ENCODE measurements around the gene LRRC3. TPM values are rescaled to one million over a fixed set of nuclear protein-coding genes. Genes with fewer than 3 reads are reported as not detected.
A peak's percentile ranks its signal among the peaks of the same experiment; 100 is the strongest.

The LRRC3 gene

DNA sequence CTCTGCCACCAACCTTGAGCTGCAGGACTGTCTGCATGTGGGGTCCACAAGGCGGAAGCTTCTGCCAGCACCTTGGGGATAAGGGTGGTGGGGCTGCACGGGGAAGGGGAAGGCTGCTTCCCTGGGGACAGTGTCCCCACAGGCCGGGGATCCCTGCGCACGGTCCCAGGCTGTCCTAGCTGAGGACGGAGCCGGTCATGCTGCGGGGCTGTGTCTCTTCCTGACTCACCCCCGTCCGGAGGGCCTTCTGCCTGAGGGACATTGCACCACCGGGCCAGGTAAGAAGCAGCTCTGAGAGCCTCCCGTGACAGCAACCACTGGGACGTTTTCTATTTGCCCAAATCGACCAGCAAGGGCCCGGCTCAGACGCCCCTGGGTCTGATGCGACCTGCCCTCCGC is 54.8 kb downstream of the LRRC3 start:
- Histone ChIP-seq H2BK5ac (ENCODE audit: low read depth, low read length, poor library complexity, severe bottlenecking) (no peak overlapping the region), H4K8ac (ENCODE audit: low read length) (no peak overlapping the region), H3K9me3 (ENCODE audit: control insufficient read depth, low read length) (no peaks in the 10 kb centered on the region), H3K4me1 (ENCODE audit: control insufficient read depth, insufficient read depth, low read depth, low read length) (peaks cover 9% of the 10 kb centered on the region), H2AK5ac (ENCODE audit: low read length, severe bottlenecking) (no peak overlapping the region), H2BK12ac (ENCODE audit: low read length in 2 of 2) (no peak overlapping the region), H3K36me3 (ENCODE audit: control insufficient read depth in 1 of 2, insufficient read depth in 2 of 2, low read depth in 1 of 2, low read length in 2 of 2) (no peaks in the 10 kb centered on the region), H3K9ac (ENCODE audit: low read length) (no peak overlapping the region), H3K4ac (ENCODE audit: low read depth in 1 of 2, low read length in 2 of 2) (no peak overlapping the region), H3K23ac (ENCODE audit: low read length in 2 of 2) (no peak overlapping the region), H2AFZ (ENCODE audit: low read depth, low read length) (no peak overlapping the region), H3K27me3 (ENCODE audit: control insufficient read depth in 1 of 2, insufficient read depth in 1 of 2, low read length in 2 of 2) (peaks cover 28 to 58% of the 10 kb centered on the region in 2 experiments), H3K79me1 (replicated peaks; ENCODE audit: low read length, poor library complexity, severe bottlenecking) (no peaks in the 10 kb centered on the region), H3K4me2 (ENCODE audit: low read length, poor library complexity, severe bottlenecking) (no peak overlapping the region), H3K27ac (ENCODE audit: low read length, poor library complexity, severe bottlenecking) (no peak overlapping the region), H2BK15ac (ENCODE audit: low read depth, poor library complexity, severe bottlenecking) (no peak overlapping the region), H2BK120ac (ENCODE audit: low read depth, low read length) (no peak overlapping the region), H3K14ac (ENCODE audit: low read length in 2 of 2) (no peak overlapping the region), H4K91ac (ENCODE audit: low read length) (no peak overlapping the region), H3K4me3 (ENCODE audit: insufficient read depth in 1 of 2, low read depth in 1 of 2, low read length in 2 of 2) (no peak overlapping the region), H3K18ac (ENCODE audit: low read depth in 1 of 2, low read length in 2 of 2) (no peak overlapping the region)
- DNase-seq = no peak
- WGBS = 69% methylated on average over 18 of the region's 18 CpGs

DNA sequence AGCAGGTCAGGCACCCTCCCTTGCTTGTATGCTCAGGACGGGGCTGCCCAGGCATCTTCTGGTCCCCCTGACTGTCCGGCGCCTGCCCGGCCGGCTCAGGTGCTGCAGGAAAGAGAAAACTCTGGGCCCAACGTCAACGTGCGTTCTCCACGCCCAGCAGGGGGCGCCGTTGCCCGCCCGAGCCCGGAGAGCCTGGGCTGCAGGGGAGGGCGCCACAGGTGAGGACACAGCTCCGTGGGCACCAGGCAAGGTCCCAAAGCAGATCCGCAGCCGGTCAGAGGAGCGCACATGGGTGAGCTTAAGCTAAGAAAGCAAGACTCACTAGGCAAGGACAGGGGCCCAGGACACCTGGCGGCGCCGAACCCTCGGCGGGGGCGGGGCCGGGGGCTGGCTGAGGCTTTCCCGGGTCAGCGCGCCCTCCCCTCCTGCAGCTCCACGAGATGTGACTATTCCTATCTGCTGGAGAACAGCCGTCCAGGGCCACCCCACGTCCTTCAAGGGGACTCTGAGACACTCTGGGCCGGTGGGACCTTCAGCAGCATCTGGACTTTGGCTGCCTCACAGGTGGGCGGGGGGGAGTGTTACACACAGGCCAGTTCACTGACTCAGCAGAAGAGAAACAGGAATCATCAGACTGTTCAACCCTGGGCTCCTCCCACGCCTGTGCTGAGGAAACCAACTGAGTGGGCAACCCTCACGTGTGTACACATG is 55.4 kb downstream of the LRRC3 start:
- H2BK12ac ChIP-seq (ENCODE audit: low read length in 2 of 2) = no peak overlapping the region
- no peak overlapping the region for H3K14ac ChIP-seq (ENCODE audit: low read length in 2 of 2)
- H3K27me3 ChIP-seq (ENCODE audit: control insufficient read depth in 1 of 2, insufficient read depth in 1 of 2, low read length in 2 of 2) = peaks cover 28 to 57% of the 10 kb centered on the region in 2 experiments
- H3K4me2 ChIP-seq (ENCODE audit: low read length, poor library complexity, severe bottlenecking) = peak overlapping the region; percentile 3
- no peak overlapping the region for H3K4ac ChIP-seq (ENCODE audit: low read depth in 1 of 2, low read length in 2 of 2)
- no peak overlapping the region for H2BK5ac ChIP-seq (ENCODE audit: low read depth, low read length, poor library complexity, severe bottlenecking)
- no peak overlapping the region for H3K23ac ChIP-seq (ENCODE audit: low read length in 2 of 2)
- H3K9ac ChIP-seq (ENCODE audit: low read length) = no peak overlapping the region
- H2AK5ac ChIP-seq (ENCODE audit: low read length, severe bottlenecking) = no peak overlapping the region
- 46% methylated on average over 36 of the region's 36 CpGs for WGBS
- H3K27ac ChIP-seq (ENCODE audit: low read length, poor library complexity, severe bottlenecking) = no peak overlapping the region
- H2BK120ac ChIP-seq (ENCODE audit: low read depth, low read length) = no peak overlapping the region
- H3K4me1 ChIP-seq (ENCODE audit: control insufficient read depth, insufficient read depth, low read depth, low read length) = peaks cover 9% of the 10 kb centered on the region
- H2AFZ ChIP-seq (ENCODE audit: low read depth, low read length) = no peak overlapping the region
- H2BK15ac ChIP-seq (ENCODE audit: low read depth, poor library complexity, severe bottlenecking) = no peak overlapping the region
- no peak overlapping the region for H4K91ac ChIP-seq (ENCODE audit: low read length)
- H3K9me3 ChIP-seq (ENCODE audit: control insufficient read depth, low read length) = no peaks in the 10 kb centered on the region
- no peaks in the 10 kb centered on the region for H3K36me3 ChIP-seq (ENCODE audit: control insufficient read depth in 1 of 2, insufficient read depth in 2 of 2, low read depth in 1 of 2, low read length in 2 of 2)
- DNase-seq = no peak
- no peak overlapping the region for H4K8ac ChIP-seq (ENCODE audit: low read length)
- H3K79me1 ChIP-seq (replicated peaks; ENCODE audit: low read length, poor library complexity, severe bottlenecking) = no peaks in the 10 kb centered on the region
- no peak overlapping the region for H3K18ac ChIP-seq (ENCODE audit: low read depth in 1 of 2, low read length in 2 of 2)
- no peak overlapping the region for H3K4me3 ChIP-seq (ENCODE audit: insufficient read depth in 1 of 2, low read depth in 1 of 2, low read length in 2 of 2)

DNA sequence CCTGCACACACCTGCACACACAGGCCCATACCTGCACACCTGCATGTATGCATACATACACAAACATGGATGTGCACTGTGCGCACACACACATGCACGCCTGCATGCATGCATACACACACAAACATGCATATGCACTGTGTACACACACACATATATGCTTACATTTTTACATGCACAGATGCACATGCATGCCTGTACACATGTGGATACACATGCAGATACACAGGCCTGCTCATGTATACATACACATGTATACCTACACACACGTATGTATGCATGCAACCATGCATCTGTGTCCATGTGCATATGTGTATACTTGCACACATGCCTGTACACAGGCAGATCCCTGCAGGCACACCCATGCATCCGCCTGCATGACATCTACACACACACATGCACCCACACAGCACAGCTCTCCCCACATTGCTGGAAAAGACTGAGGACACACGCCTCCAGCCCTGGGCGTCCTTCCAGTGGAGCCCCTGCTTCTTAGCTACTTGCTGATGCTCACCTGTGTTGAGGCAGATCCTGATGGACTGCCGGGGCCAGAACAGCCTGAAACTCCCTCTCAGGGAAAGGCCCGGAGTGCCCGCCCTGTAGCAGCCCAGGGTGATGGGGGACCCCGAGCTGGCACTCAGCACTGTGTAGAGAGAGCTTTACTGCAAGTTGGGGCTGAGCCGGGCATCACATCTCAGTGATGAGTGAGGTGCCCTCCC is 56.1 kb downstream of the LRRC3 start:
- Histone ChIP-seq H2BK12ac (ENCODE audit: low read length in 2 of 2) (no peak overlapping the region), H3K4me1 (ENCODE audit: control insufficient read depth, insufficient read depth, low read depth, low read length) (peaks cover 9% of the 10 kb centered on the region), H3K23ac (ENCODE audit: low read length in 2 of 2) (no peak overlapping the region), H3K4ac (ENCODE audit: low read depth in 1 of 2, low read length in 2 of 2) (no peak overlapping the region), H2BK5ac (ENCODE audit: low read depth, low read length, poor library complexity, severe bottlenecking) (no peak overlapping the region), H2BK15ac (ENCODE audit: low read depth, poor library complexity, severe bottlenecking) (no peak overlapping the region), H3K79me1 (replicated peaks; ENCODE audit: low read length, poor library complexity, severe bottlenecking) (no peaks in the 10 kb centered on the region), H2AK5ac (ENCODE audit: low read length, severe bottlenecking) (no peak overlapping the region), H2BK120ac (ENCODE audit: low read depth, low read length) (no peak overlapping the region), H3K36me3 (ENCODE audit: control insufficient read depth in 1 of 2, insufficient read depth in 2 of 2, low read depth in 1 of 2, low read length in 2 of 2) (no peaks in the 10 kb centered on the region), H4K8ac (ENCODE audit: low read length) (no peak overlapping the region), H3K9me3 (ENCODE audit: control insufficient read depth, low read length) (no peaks in the 10 kb centered on the region), H3K27ac (ENCODE audit: low read length, poor library complexity, severe bottlenecking) (no peak overlapping the region), H4K91ac (ENCODE audit: low read length) (no peak overlapping the region), H3K27me3 (ENCODE audit: control insufficient read depth in 1 of 2, insufficient read depth in 1 of 2, low read length in 2 of 2) (peaks cover 23 to 52% of the 10 kb centered on the region in 2 experiments), H3K14ac (ENCODE audit: low read length in 2 of 2) (no peak overlapping the region), H3K9ac (ENCODE audit: low read length) (no peak overlapping the region), H3K4me2 (ENCODE audit: low read length, poor library complexity, severe bottlenecking) (no peak overlapping the region), H3K18ac (ENCODE audit: low read depth in 1 of 2, low read length in 2 of 2) (no peak overlapping the region), H2AFZ (ENCODE audit: low read depth, low read length) (no peak overlapping the region), H3K4me3 (ENCODE audit: insufficient read depth in 1 of 2, low read depth in 1 of 2, low read length in 2 of 2) (no peak overlapping the region)
- WGBS = 91% methylated on average over 11 of the region's 11 CpGs
- no peak for DNase-seq

Small RNA genes within 50 kb of the gene (small RNA-seq; reads per million reads assigned to genes)
- not detected for gene RF00285 (ENCODE audit: low read depth)
